D721Med (cell line): ENCODE data around the gene GP5.

ENCODE experiments used
- DNase-seq: peaks from one replicate; pipeline ENCODE4 v3.0.0; 2011; ENCODE audit warnings: low spot score; ENCODE audit not compliant: insufficient read length
- FAIRE-seq: peaks from 2 replicates; lab custom pipeline; 2011; peaks lifted over from hg19 to GRCh38; lab: Jason Lieb, UNC
- TF ChIP-seq, protein P1 (sequence below): IDR thresholded peaks from 2 replicates; pipeline ENCODE4 v1.5.1; 2012; ENCODE audit warnings: mild to moderate bottlenecking, control low read depth; ENCODE audit not compliant: insufficient read depth; ENCODE audit errors: missing control alignments

GP5 gene

DNA sequence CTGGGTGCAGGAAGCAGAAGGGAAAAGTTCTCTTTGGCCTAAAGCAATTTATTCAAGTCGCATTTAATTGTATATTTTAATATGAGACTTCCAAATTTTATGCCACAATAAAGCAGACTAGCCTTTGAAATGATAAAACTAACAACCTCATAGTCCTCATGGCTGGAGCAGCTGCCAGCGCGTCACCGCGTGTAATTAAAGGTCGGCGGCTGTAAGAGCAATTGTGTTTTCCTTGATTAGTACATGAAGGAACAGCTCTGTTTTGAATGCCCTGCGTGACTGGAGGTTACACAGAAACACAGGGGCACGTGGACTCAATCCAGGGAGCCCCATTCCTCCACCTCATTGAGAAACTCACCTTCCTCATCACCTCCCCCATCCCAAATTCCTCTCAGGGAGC, 19.4 kb downstream of the GP5 start:
- FAIRE-seq (no peak), DNase-seq (no peak)
- TF ChIP-seq, protein P1, sequence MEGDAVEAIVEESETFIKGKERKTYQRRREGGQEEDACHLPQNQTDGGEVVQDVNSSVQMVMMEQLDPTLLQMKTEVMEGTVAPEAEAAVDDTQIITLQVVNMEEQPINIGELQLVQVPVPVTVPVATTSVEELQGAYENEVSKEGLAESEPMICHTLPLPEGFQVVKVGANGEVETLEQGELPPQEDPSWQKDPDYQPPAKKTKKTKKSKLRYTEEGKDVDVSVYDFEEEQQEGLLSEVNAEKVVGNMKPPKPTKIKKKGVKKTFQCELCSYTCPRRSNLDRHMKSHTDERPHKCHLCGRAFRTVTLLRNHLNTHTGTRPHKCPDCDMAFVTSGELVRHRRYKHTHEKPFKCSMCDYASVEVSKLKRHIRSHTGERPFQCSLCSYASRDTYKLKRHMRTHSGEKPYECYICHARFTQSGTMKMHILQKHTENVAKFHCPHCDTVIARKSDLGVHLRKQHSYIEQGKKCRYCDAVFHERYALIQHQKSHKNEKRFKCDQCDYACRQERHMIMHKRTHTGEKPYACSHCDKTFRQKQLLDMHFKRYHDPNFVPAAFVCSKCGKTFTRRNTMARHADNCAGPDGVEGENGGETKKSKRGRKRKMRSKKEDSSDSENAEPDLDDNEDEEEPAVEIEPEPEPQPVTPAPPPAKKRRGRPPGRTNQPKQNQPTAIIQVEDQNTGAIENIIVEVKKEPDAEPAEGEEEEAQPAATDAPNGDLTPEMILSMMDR: no peak

DNA sequence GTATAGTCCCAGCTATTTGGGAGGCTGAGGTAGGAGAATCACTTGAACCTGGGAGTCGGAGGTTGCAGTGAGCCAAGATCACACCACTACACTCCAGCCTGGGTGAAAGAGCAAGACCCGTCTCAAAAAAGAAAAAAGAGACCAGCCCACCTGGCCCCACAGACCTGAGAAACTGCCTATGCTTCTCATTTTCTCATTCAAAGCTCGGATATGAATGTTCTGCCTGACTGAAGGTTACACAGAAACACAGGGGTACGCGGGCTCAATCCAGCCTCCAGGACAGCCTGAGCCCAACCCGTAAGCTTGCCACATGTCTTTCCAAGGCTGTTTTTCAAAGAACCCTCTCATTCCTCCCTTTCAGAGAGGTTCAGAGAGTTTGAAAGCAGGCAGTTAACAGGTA, 19.8 kb downstream of the GP5 start:
- DNase-seq: no peak

DNA sequence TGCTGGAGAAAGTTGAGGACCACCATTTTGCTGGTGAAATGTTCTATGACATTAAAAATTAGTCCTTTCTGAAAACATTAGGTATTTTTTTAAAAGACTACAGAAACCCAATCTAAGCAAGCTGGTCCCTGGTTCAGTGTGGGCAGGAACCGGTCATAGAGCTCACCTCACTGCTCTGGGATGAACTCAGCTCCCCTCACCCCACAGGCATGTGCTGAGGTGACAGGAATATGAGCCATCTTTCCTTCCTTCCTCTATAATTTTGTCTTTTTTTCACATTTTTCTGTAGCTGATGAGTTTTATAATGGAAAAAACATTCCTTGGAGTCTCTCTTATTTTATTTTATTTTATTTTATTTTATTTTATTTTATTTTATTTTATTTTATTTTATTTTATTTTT, 21.4 kb downstream of the GP5 start:
- TF ChIP-seq, protein P1: no peak
- no peak for FAIRE-seq
- no peak for DNase-seq

More for the DNA sequence above, 19.8 kb downstream of the GP5 start:
- TF ChIP-seq, protein P1: no peak
- no peak for FAIRE-seq

DNA sequence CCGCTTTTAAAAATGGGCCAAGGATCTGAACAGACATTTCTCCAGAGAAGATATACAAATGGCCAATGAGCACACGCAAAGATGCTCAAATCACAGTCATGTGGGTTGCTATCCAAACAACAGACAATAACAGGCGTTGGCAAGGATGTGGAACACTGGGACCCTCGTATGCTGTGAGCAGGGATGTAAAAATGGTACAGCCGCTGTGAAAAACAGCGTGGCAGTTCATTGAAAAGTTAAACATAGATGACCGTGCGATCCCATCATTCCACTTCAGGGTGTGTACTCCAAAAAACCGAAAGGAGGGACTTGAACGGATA, 22.9 kb downstream of the GP5 start:
- DNase-seq (no peak), FAIRE-seq (no peak)
- TF ChIP-seq, protein P1: no peak

DNA sequence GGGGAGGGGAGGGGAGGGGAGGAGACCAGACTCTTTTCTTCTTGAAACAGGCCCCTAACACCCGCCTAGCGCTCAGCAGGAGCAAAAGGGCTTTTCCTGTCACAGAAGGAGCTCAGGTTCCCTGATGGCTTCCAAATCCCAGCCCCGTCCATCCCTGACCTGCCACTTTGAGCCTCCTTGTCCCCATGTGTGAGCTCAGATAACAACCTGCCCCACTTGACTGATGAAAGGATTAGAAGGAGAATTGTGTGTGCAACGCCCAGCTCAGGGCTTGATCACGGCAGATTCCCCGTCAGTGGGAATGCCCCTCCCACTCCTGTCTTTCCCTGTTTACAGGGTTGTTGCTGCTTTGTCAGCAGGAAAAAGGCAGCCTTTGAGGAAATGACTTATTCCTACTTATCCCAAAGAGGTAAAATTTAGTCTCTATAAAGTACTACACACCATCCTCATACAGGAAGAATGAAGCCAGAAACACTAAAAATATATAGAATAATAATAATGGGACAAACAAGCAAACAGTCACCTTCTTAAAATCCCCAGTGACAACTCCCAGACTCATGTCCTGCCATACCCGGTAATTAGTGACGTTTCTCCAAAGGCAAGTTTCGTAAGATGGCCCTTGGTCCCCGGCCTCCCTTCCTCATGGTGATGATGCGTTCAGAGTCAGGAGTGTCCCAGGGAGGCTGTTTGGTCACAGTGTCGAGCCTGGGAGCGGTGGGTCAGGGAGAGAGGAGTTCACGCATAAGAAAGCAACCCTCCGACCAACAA, 23.4 kb downstream of the GP5 start:
- DNase-seq: peak; percentile 83
- TF ChIP-seq, protein P1: no peak
- peak; percentile 6 for FAIRE-seq

DNA sequence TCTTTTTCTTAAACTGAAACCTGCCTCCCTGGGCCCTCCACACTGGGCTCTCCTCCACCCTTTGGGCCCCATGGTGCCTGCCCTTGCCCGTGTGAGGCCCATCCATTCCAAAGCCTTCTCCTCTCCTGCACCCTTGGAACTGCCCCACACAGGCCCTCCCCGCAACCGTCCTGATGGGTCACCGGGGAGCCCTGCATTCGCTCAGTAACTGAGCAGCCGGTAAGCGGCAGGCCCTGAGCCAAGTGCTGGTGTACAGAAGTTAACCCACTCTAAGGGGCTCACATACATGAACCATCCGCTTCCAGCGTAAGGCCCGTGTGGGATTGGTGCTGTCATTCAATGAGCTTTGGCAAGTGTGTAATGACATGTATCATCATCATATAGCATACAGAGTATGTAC, 24.1 kb downstream of the GP5 start:
- FAIRE-seq (no peak), DNase-seq (no peak)
- TF ChIP-seq, protein P1: no peak

DNA sequence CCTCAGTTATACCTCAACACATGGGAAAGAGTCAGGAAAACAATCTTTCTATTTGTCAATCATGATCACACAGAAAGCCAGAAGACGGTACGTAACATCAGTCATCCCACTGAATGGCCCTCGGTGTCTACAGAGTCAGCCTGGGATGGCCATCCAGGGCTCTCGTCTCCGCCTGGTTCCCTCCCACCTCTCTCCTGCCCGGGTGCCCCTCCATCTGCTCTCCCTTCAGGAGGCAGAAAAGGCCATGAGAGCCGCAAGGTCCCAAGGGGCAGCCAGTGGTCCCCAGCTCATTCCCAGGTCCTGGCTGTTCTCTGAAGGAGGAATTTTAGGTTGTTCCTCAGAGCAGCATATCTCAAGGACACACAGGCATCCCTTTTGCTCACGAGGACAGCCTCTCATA, 25.2 kb downstream of the GP5 start:
- DNase-seq: no peak
- TF ChIP-seq, protein P1: no peak
- no peak for FAIRE-seq
